WTC11 (cell line): Measurements from ENCODE around the gene MSI1. TPM values are rescaled to one million over a fixed set of nuclear protein-coding genes. Genes with fewer than 3 reads are reported as not detected.

Experiments
- ATAC-seq: fragments of 200-7000 bp; cut with Tn5 transposase; 2 replicates; pipeline ENCODE4 v1.10.0; 2021; ENCODE audit warnings: mild to moderate bottlenecking, moderate library complexity
- CTCF ChIA-PET: fragments of 300-600 bp; sonication (Branson Sonifier 250); formaldehyde crosslinking; loops from one replicate; lab custom pipeline; 2021; ENCODE audit warnings: antibody characterized with exemption; lab: Charles Lee
- POLR2A ChIA-PET: fragments of 350-600 bp; sonication (Branson Sonifier 250); formaldehyde crosslinking; loops from one replicate; lab custom pipeline; 2021; ENCODE audit warnings: antibody characterized with exemption; lab: Charles Lee
- DNase-seq: peaks from one replicate; pipeline ENCODE4 v3.0.0; 2021; ENCODE audit warnings: low spot score
- H3K27ac Mint-ChIP-seq: 2 replicates; pipeline ENCODE4 v1.8.0; 2021; ENCODE audit warnings: mixed read lengths
- H3K27me3 Mint-ChIP-seq: 2 replicates; pipeline ENCODE4 v1.8.0; 2021; ENCODE audit warnings: low read depth, mild to moderate bottlenecking, moderate library complexity, mixed read lengths
- H3K36me3 Mint-ChIP-seq: 2 replicates; pipeline ENCODE4 v1.8.0; 2021; ENCODE audit warnings: mixed read lengths
- H3K4me1 Mint-ChIP-seq: 2 replicates; pipeline ENCODE4 v1.8.0; 2022; ENCODE audit warnings: mixed read lengths
- H3K4me3 Mint-ChIP-seq: 2 replicates; pipeline ENCODE4 v1.8.0; 2021; ENCODE audit warnings: mild to moderate bottlenecking, moderate library complexity, mixed read lengths
- H3K9me3 Mint-ChIP-seq: 2 replicates; pipeline ENCODE4 v1.8.0; 2021; ENCODE audit warnings: mixed read lengths
- ARID4B ChIP-seq: sonication (generic); formaldehyde crosslinking; IDR thresholded peaks from 2 replicates; pipeline ENCODE4 v1.8.0; 2023; ENCODE audit warnings: missing genetic modification reagents, mild to moderate bottlenecking, borderline replicate concordance
- ATF2 ChIP-seq: sonication (generic); formaldehyde crosslinking; IDR thresholded peaks from 2 replicates; pipeline ENCODE4 v1.8.1; 2022; ENCODE audit warnings: low read depth, missing genetic modification reagents, borderline replicate concordance
- CDX4 ChIP-seq: fragments of 250-450 bp; sonication (Bioruptor Pico); IDR thresholded peaks from 2 replicates; pipeline ENCODE4 v1.9.0; 2021; ENCODE audit warnings: moderate library complexity, mild to moderate bottlenecking, inconsistent platforms, borderline replicate concordance
- FOXK1 ChIP-seq: sonication (generic); formaldehyde crosslinking; IDR thresholded peaks from 2 replicates; pipeline ENCODE4 v1.8.0; 2022; ENCODE audit warnings: mild to moderate bottlenecking, moderate library complexity, missing genetic modification reagents
- MAX ChIP-seq: sonication (generic); formaldehyde crosslinking; IDR thresholded peaks from 2 replicates; pipeline ENCODE4 v1.8.0; 2022; ENCODE audit warnings: mild to moderate bottlenecking, missing genetic modification reagents
- MYBL2 ChIP-seq: sonication (generic); formaldehyde crosslinking; IDR thresholded peaks from 2 replicates; pipeline ENCODE4 v1.8.1; 2023; ENCODE audit warnings: mild to moderate bottlenecking, moderate library complexity, missing genetic modification reagents
- NR1H2 ChIP-seq: sonication (generic); formaldehyde crosslinking; IDR thresholded peaks from 2 replicates; pipeline ENCODE4 v1.9.0; 2021; ENCODE audit warnings: mild to moderate bottlenecking, moderate library complexity, missing genetic modification reagents
- PRDM15 ChIP-seq: sonication (generic); formaldehyde crosslinking; IDR thresholded peaks from 2 replicates; pipeline ENCODE4 v1.8.0; 2022; ENCODE audit warnings: missing genetic modification reagents
- ZNF281 ChIP-seq: sonication (generic); formaldehyde crosslinking; IDR thresholded peaks from 2 replicates; pipeline ENCODE4 v1.8.0; 2023; ENCODE audit warnings: mild to moderate bottlenecking, missing genetic modification reagents
- ZNF416 ChIP-seq: fragments of 250-450 bp; sonication (Bioruptor Pico); IDR thresholded peaks from 2 replicates; pipeline ENCODE4 v1.9.0; 2021; ENCODE audit warnings: mild to moderate bottlenecking, inconsistent platforms
- ZNF671 ChIP-seq: fragments of 250-450 bp; sonication (Bioruptor Pico); IDR thresholded peaks from 2 replicates; pipeline ENCODE4 v1.8.0; 2021; ENCODE audit warnings: mild to moderate bottlenecking
- total RNA-seq: library from RNA; stranded (reverse); gene quantifications from 3 replicates; pipeline ENCODE4 v1.2.3, GENCODE V29; 2021

MSI1 gene
- total RNA-seq, 1 experiment from 2014 or later = 71.5 TPM

- TF ChIP-seq ARID4B (CRISPR knock-in tag) (no peak), PRDM15 (CRISPR knock-in tag) (no peak), MAX (CRISPR knock-in tag) (no peak), ZNF281 (no peak), ATF2 (CRISPR knock-in tag) (no peak), NR1H2 (no peak), FOXK1 (CRISPR knock-in tag) (no peak), CDX4 (CRISPR knock-in tag) (no peak)
- TF ChIP-seq, all 79 proteins: peak for 0
Observed at GRCh38 chr12:120346681-120347080, 22.3 kb downstream of the MSI1 start (continued).

- peaks cover 25% of the 10 kb centered on the region for H3K36me3 Mint-ChIP-seq
- CTCF ChIA-PET = interaction anchor here (0.6 to 1.3 kb wide), 9 partner anchors 16 to 395 kb away, joined by 3 to 8 read pairs (median 3); partner anchors contain the start of gene PLA2G1B
- DNase-seq (no peak), ATAC-seq (no peak)
- TF ChIP-seq MYBL2 (CRISPR knock-in tag) = no peak
- TF ChIP-seq ZNF671 (CRISPR knock-in tag) = no peak
- no peak for TF ChIP-seq ZNF416 (CRISPR knock-in tag)
- no peaks in the 10 kb centered on the region for H3K27me3 Mint-ChIP-seq
- no peaks in the 10 kb centered on the region for H3K9me3 Mint-ChIP-seq
- POLR2A ChIA-PET = interaction anchor here (0.7 kb wide), 1 partner anchor 15 kb away, joined by 3 read pairs; no protein-coding TSS in a partner anchor
- no peak overlapping the region for H3K4me3 Mint-ChIP-seq
- H3K27ac Mint-ChIP-seq = no peak overlapping the region
- no peaks in the 10 kb centered on the region for H3K4me1 Mint-ChIP-seq
Observed at GRCh38 chr12:120346031-120346430, 22.9 kb downstream of the MSI1 start.
